IMR-90 (cell line): ENCODE results near the gene YIPF3.

Source experiments
- CTCF ChIP-seq: conservative IDR thresholded peaks from 2 replicates; pipeline ENCODE4 v1.5.1; 2012; ENCODE audit warnings: mild to moderate bottlenecking, low read depth, low read length, improper control_type of control experiment
- SMC3 ChIP-seq: fragments of 150-350 bp; IDR thresholded peaks from 2 replicates; pipeline ENCODE4 v1.6.1; 2016; ENCODE audit warnings: low read depth, mild to moderate bottlenecking, antibody characterized with exemption, low read length, moderate library complexity

- TF ChIP-seq CTCF (no peak), SMC3 (no peak)
These were observed 17.5 kb downstream of the YIPF3 start for GRCh38 chr6:43499028-43499815.
